Thoracic aorta (tissue), 2 donors: ENCODE measurements around the gene FAM185A. TPM values are rescaled to one million over a fixed set of nuclear protein-coding genes. Genes with fewer than 3 reads are reported as not detected.

Experiments used
- ATAC-seq: fragments of 150-250 bp; one replicate; pipeline ENCODE4 v1.8.0; 2017; ENCODE audit warnings: low read depth; ENCODE audit not compliant: insufficient number of reproducible peaks, low FRiP score
- DNase-seq: peaks from one replicate; pipeline ENCODE4 v3.0.0-alpha.2; 2020; ENCODE audit warnings: low spot score
- H3K27ac ChIP-seq, 2 donors: fragments of 200-600 bp; sonication (generic); 1 replicate in 1 of 2; 2 replicates in 1 of 2; pipeline ENCODE4 v1.5.1; 2016; ENCODE audit warnings: mild to moderate bottlenecking in 2 of 2, moderate library complexity in 2 of 2
- H3K27me3 ChIP-seq: fragments of 200-600 bp; sonication (generic); replicated peaks from 2 replicates; pipeline ENCODE4 v1.6.0; 2016; ENCODE audit warnings: mild to moderate bottlenecking; ENCODE audit not compliant: insufficient read depth
- H3K36me3 ChIP-seq: fragments of 200-600 bp; sonication (generic); one replicate; pipeline ENCODE4 v1.5.1; 2016
- H3K4me1 ChIP-seq, 2 donors: fragments of 200-600 bp; sonication (generic); 1 replicate in 1 of 2; 2 replicates in 1 of 2; pipeline versions ENCODE4 v1.5.1 to v1.6.0; 2016; ENCODE audit warnings: low read depth in 2 of 2, mild to moderate bottlenecking in 1 of 2; ENCODE audit not compliant: control insufficient read depth in 1 of 2
- H3K4me3 ChIP-seq: fragments of 200-600 bp; sonication (generic); 2 replicates; pipeline ENCODE4 v1.5.1; 2016; ENCODE audit warnings: mild to moderate bottlenecking
- H3K9me3 ChIP-seq: fragments of 200-600 bp; sonication (generic); 2 replicates; pipeline ENCODE4 v1.5.1; 2016
- total RNA-seq, 2 donors: library from RNA; depleted of rRNA; stranded (reverse); fragments of >200 nt; gene quantifications; one replicate each; pipeline versions ENCODE4 v1.1.0 to v1.2.3, GENCODE V29; 2016
- TF ChIP-seq, protein P1 (sequence below): fragments of 200-600 bp; sonication (generic); IDR thresholded peaks from one replicate; pipeline ENCODE4 v1.5.1; 2019; ENCODE audit warnings: antibody characterized with exemption

The FAM185A gene
- total RNA-seq, 2 donors from 2014 or later: 19.0 to 22.4 TPM

DNA sequence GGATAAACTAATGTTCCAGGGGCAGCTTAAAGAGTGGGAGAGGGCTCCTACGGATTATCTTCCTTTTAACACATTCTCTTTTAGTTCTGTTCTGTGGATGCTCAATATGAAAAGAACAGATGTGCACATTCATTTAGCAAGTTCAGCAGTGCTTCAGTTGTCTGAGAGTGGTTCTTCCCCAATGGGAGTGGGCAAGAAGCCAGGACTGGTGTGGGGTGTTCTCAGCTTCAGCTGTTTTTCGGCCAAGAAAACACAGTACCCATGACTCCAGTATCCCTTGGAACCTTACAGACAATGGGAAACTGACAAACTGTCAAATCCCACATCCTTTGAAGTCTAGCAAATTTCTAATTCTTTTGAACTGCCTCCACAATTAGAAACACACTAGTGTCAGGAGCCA is 92.5 kb downstream of the FAM185A start:
- H3K9me3 ChIP-seq: no peaks in the 10 kb centered on the region
- H3K4me3 ChIP-seq: no peak overlapping the region
- ATAC-seq (no peak), DNase-seq (no peak)
- peaks cover 9 to 10% of the 10 kb centered on the region in 2 donors for H3K4me1 ChIP-seq
- no peaks in the 10 kb centered on the region for H3K27me3 ChIP-seq
- TF ChIP-seq, protein P1, sequence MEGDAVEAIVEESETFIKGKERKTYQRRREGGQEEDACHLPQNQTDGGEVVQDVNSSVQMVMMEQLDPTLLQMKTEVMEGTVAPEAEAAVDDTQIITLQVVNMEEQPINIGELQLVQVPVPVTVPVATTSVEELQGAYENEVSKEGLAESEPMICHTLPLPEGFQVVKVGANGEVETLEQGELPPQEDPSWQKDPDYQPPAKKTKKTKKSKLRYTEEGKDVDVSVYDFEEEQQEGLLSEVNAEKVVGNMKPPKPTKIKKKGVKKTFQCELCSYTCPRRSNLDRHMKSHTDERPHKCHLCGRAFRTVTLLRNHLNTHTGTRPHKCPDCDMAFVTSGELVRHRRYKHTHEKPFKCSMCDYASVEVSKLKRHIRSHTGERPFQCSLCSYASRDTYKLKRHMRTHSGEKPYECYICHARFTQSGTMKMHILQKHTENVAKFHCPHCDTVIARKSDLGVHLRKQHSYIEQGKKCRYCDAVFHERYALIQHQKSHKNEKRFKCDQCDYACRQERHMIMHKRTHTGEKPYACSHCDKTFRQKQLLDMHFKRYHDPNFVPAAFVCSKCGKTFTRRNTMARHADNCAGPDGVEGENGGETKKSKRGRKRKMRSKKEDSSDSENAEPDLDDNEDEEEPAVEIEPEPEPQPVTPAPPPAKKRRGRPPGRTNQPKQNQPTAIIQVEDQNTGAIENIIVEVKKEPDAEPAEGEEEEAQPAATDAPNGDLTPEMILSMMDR: no peak
- no peak overlapping the region for H3K27ac ChIP-seq
- H3K36me3 ChIP-seq: no peaks in the 10 kb centered on the region

- H3K27ac ChIP-seq: no peak overlapping the region
Observed at GRCh38 chr7:102842284-102842683, 93.5 kb downstream of the FAM185A start.

GRCh38 chr7:102843850-102844249 is 95.1 kb downstream of the FAM185A start:
- TF ChIP-seq, protein P1: no peak
- ATAC-seq (no peak), DNase-seq (no peak)

More at GRCh38 chr7:102842284-102842683, 93.5 kb downstream of the FAM185A start:
- DNase-seq (no peak), ATAC-seq (no peak)
- TF ChIP-seq, protein P1: no peak
- Histone ChIP-seq H3K4me3 (no peak overlapping the region), H3K4me1 (peaks cover under 1 to 2% of the 10 kb centered on the region in 2 donors), H3K36me3 (no peaks in the 10 kb centered on the region), H3K27me3 (no peaks in the 10 kb centered on the region), H3K9me3 (no peaks in the 10 kb centered on the region)

DNA sequence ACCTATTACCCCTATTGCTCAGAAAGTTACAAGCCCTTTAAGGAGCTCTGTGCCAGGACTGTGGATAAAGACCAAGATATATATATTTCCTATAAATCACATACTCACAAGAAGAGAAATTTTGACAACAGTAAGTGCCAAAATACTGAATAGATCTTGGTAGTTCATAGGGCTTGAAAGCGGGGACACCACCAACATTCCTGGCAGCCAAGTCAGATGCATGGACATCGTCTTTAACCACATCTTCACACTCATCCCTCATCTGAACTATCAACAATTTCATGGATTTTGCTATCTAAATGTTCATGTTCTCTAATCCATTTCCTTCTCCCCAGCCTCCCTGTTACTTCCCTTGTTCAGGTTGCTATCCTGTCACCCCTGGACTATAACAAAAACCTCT is 96.5 kb downstream of the FAM185A start:
- Histone ChIP-seq H3K4me1 (no peaks in the 10 kb centered on the region), H3K9me3 (no peaks in the 10 kb centered on the region), H3K27me3 (no peaks in the 10 kb centered on the region), H3K36me3 (no peaks in the 10 kb centered on the region), H3K27ac (no peak overlapping the region), H3K4me3 (no peak overlapping the region)
- no peak for ATAC-seq
- TF ChIP-seq, protein P1: no peak
- DNase-seq: no peak

More at GRCh38 chr7:102843850-102844249, 95.1 kb downstream of the FAM185A start:
- no peak overlapping the region for H3K27ac ChIP-seq
- H3K4me1 ChIP-seq: no peaks in the 10 kb centered on the region
- no peaks in the 10 kb centered on the region for H3K27me3 ChIP-seq
- no peaks in the 10 kb centered on the region for H3K36me3 ChIP-seq
- no peaks in the 10 kb centered on the region for H3K9me3 ChIP-seq
- H3K4me3 ChIP-seq: no peak overlapping the region

GRCh38 chr7:102849079-102849478 is 100.3 kb downstream of the FAM185A start:
- ATAC-seq (no peak), DNase-seq (no peak)
- Histone ChIP-seq H3K9me3 (no peaks in the 10 kb centered on the region), H3K4me3 (no peak overlapping the region), H3K27ac (no peak overlapping the region), H3K4me1 (no peaks in the 10 kb centered on the region), H3K36me3 (no peaks in the 10 kb centered on the region), H3K27me3 (no peaks in the 10 kb centered on the region)
- TF ChIP-seq, protein P1: no peak
